Natural killer cell (primary cell): Measurements from ENCODE around the gene ETF1. TPM values are rescaled to one million over a fixed set of nuclear protein-coding genes. Genes with fewer than 3 reads are reported as not detected.

ENCODE experiments used
- ATAC-seq, 3 donors: fragments of 150-1000 bp in 2 of 3; fragments of 200-7000 bp in 1 of 3; cut with Tn5 transposase; 1 replicate in 1 of 3; 2 replicates in 2 of 3; pipeline ENCODE4 v1.10.0; 2021; ENCODE audit warnings: mild to moderate bottlenecking in 2 of 3, moderate library complexity in 2 of 3
- DNase-seq, 2 donors: peaks; one replicate each; pipeline versions ENCODE4 v3.0.0 to v3.0.0-alpha.2; 2013 to 2021; ENCODE audit warnings: mixed read lengths in 1 of 2
- H3K27ac ChIP-seq: one replicate; pipeline ENCODE4 v1.5.1; 2013; ENCODE audit warnings: mild to moderate bottlenecking, low read length
- H3K27me3 ChIP-seq: one replicate; pipeline ENCODE4 v1.6.1; 2013; ENCODE audit warnings: low read length; ENCODE audit not compliant: control insufficient read depth, insufficient read depth
- H3K36me3 ChIP-seq: one replicate; pipeline ENCODE4 v1.6.1; 2013; ENCODE audit warnings: low read length; ENCODE audit not compliant: control insufficient read depth, insufficient read depth
- H3K4me1 ChIP-seq: one replicate; pipeline ENCODE4 v1.6.1; 2013; ENCODE audit warnings: low read length; ENCODE audit not compliant: control insufficient read depth, insufficient read depth
- H3K4me3 ChIP-seq: one replicate; pipeline ENCODE4 v1.5.1; 2013; ENCODE audit warnings: low read length
- H3K9me3 ChIP-seq: one replicate; pipeline ENCODE4 v1.6.1; 2013; ENCODE audit warnings: low read length; ENCODE audit not compliant: control insufficient read depth, insufficient read depth
- H3K27ac Mint-ChIP-seq, 2 donors: one replicate each; pipeline ENCODE4 v1.8.0; 2022; ENCODE audit warnings: mild to moderate bottlenecking in 2 of 2, mixed read lengths in 2 of 2, moderate library complexity in 1 of 2
- H3K27me3 Mint-ChIP-seq, 2 donors: one replicate each; pipeline ENCODE4 v1.8.0; 2022; ENCODE audit warnings: low read depth in 2 of 2, mixed read lengths in 2 of 2
- H3K36me3 Mint-ChIP-seq: one replicate; pipeline ENCODE4 v1.8.0; 2022; ENCODE audit warnings: mixed read lengths
- H3K4me1 Mint-ChIP-seq, 2 donors: one replicate each; pipeline ENCODE4 v1.8.0; 2022; ENCODE audit warnings: mixed read lengths in 2 of 2
- H3K4me3 Mint-ChIP-seq: one replicate; pipeline ENCODE4 v1.8.0; 2022; ENCODE audit warnings: mild to moderate bottlenecking, moderate library complexity, mixed read lengths
- H3K9me3 Mint-ChIP-seq, 2 donors: one replicate each; pipeline ENCODE4 v1.8.0; 2022; ENCODE audit warnings: mixed read lengths in 2 of 2
- CTCF ChIP-seq: fragments of 200-600 bp; IDR thresholded peaks from one replicate; pipeline ENCODE4 v1.8.0; 2022; ENCODE audit warnings: antibody characterized with exemption
- WGBS: methylation state at CpG from one replicate; pipeline ENCODE4 v1.1.7; 2013; ENCODE audit warnings: missing lambda C conversion rate; ENCODE audit not compliant: insufficient coverage; 5-methylcytosine and 5-hydroxymethylcytosine counted together
- intact Hi-C: fragments of 100-400 bp; cut with micrococcal nuclease; formaldehyde crosslinking; loops from one replicate; pipeline ENCODE4 v1.14.2; 2022
- total RNA-seq, 4 donors: library from RNA; stranded (reverse); fragments of 120-200 nt in 1 of 4; gene quantifications; one replicate each; pipeline versions ENCODE4 v1.2.3 to v1.2.4, GENCODE V29; 2013 to 2022

ETF1 gene
- total RNA-seq, 3 donors from 2014 or later (not counting 1 experiment from before 2014, with no cell fraction given): 135 to 189 (median 136) TPM

GRCh38 chr5:138583984-138584637 lies 41.1 kb upstream of the ETF1 start:
- Histone ChIP-seq H3K27me3 (no peaks in the 10 kb centered on the region), H3K4me1 (peaks cover 4% of the 10 kb centered on the region), H3K27ac (no peak overlapping the region), H3K4me3 (no peak overlapping the region), H3K9me3 (no peaks in the 10 kb centered on the region), H3K36me3 (no peaks in the 10 kb centered on the region)
- ATAC-seq (no peak), DNase-seq (no peak)
- no peaks in the 10 kb centered on the region for H3K36me3 Mint-ChIP-seq
- H3K4me1 Mint-ChIP-seq: no peaks in the 10 kb centered on the region
- H3K27ac Mint-ChIP-seq: no peak overlapping the region
- H3K4me3 Mint-ChIP-seq: no peak overlapping the region
- peaks cover 13 to 15% of the 10 kb centered on the region in 2 donors for H3K27me3 Mint-ChIP-seq
- 88% methylated on average over 8 of the region's 8 CpGs for WGBS
- intact Hi-C loops: no loop called here
- TF ChIP-seq CTCF: no peak
- H3K9me3 Mint-ChIP-seq: no peaks in the 10 kb centered on the region

- peaks cover 4% of the 10 kb centered on the region for H3K4me1 ChIP-seq
- H3K9me3 ChIP-seq: no peaks in the 10 kb centered on the region
- no peaks in the 10 kb centered on the region for H3K27me3 ChIP-seq
- WGBS: 88% methylated on average over 3 of the region's 3 CpGs
- H3K4me3 ChIP-seq: no peak overlapping the region
- Mint-ChIP-seq H3K36me3 (no peaks in the 10 kb centered on the region), H3K4me3 (no peak overlapping the region), H3K9me3 (no peaks in the 10 kb centered on the region), H3K27me3 (peaks cover 13 to 15% of the 10 kb centered on the region in 2 donors), H3K27ac (no peak overlapping the region), H3K4me1 (no peaks in the 10 kb centered on the region)
- intact Hi-C loops: no loop called here
- no peak for ATAC-seq
- no peaks in the 10 kb centered on the region for H3K36me3 ChIP-seq
- H3K27ac ChIP-seq: no peak overlapping the region
- no peak for TF ChIP-seq CTCF
- no peak for DNase-seq
Observed at GRCh38 chr5:138582959-138583358, 39.9 kb upstream of the ETF1 start.

- Mint-ChIP-seq H3K27ac (no peak overlapping the region), H3K4me3 (no peak overlapping the region), H3K36me3 (no peaks in the 10 kb centered on the region), H3K4me1 (peaks cover 4 to 6% of the 10 kb centered on the region in 2 donors), H3K9me3 (peaks cover 0 to 2% of the 10 kb centered on the region in 2 donors), H3K27me3 (peaks cover 6 to 7% of the 10 kb centered on the region in 2 donors)
- H3K36me3 ChIP-seq: no peaks in the 10 kb centered on the region
- no peaks in the 10 kb centered on the region for H3K9me3 ChIP-seq
- TF ChIP-seq CTCF: no peak
- no peak overlapping the region for H3K4me3 ChIP-seq
- H3K27ac ChIP-seq: no peak overlapping the region
- DNase-seq (no peak), ATAC-seq (no peak)
- H3K27me3 ChIP-seq: no peaks in the 10 kb centered on the region
- peaks cover 10% of the 10 kb centered on the region for H3K4me1 ChIP-seq
- intact Hi-C loops: no loop called here
Observed at GRCh38 chr5:138580777-138581176, 37.7 kb upstream of the ETF1 start.

GRCh38 chr5:138580001-138580400 lies 37.0 kb upstream of the ETF1 start:
- H3K27ac ChIP-seq: no peak overlapping the region
- intact Hi-C loops: no loop called here
- Mint-ChIP-seq H3K9me3 (peaks cover 0 to 2% of the 10 kb centered on the region in 2 donors), H3K36me3 (no peaks in the 10 kb centered on the region), H3K4me3 (no peak overlapping the region), H3K27me3 (peaks cover 5% of the 10 kb centered on the region in 2 donors), H3K4me1 (peaks cover 12 to 14% of the 10 kb centered on the region in 2 donors), H3K27ac (no peak overlapping the region)
- DNase-seq (no peak), ATAC-seq (no peak)
- no peaks in the 10 kb centered on the region for H3K9me3 ChIP-seq
- no CpG with 5 or more reads among the region's 2 CpGs for WGBS
- H3K4me1 ChIP-seq: peaks cover 11% of the 10 kb centered on the region
- TF ChIP-seq CTCF: no peak
- no peaks in the 10 kb centered on the region for H3K27me3 ChIP-seq
- no peaks in the 10 kb centered on the region for H3K36me3 ChIP-seq
- no peak overlapping the region for H3K4me3 ChIP-seq
